Liver (tissue), 9 donors: Measurements from ENCODE around the gene OTOP3. TPM values are rescaled to one million over a fixed set of nuclear protein-coding genes. Genes with fewer than 3 reads are reported as not detected.
"Not testable (repeated sequence)": the region's sequence is repeated elsewhere in the genome, so short reads cannot be mapped to it uniquely, and the experiment has no call there.

Experiments used
- DNase-seq: peaks from one replicate; pipeline ENCODE4 v3.0.0-alpha.2; 2017; ENCODE audit warnings: low spot score
- H3K27ac ChIP-seq, 2 donors: one replicate each; pipeline ENCODE4 v1.7.0; 2013; ENCODE audit warnings: inconsistent platforms in 2 of 2, low read length in 2 of 2, control low read depth in 1 of 2, low read depth in 1 of 2, mild to moderate bottlenecking in 1 of 2
- H3K27me3 ChIP-seq, 4 donors: one replicate each; pipeline versions ENCODE4 v1.6.1 to v1.7.0; 2013; ENCODE audit warnings: low read length in 3 of 4, inconsistent platforms in 1 of 4, mild to moderate bottlenecking in 1 of 4, moderate library complexity in 1 of 4; ENCODE audit not compliant: control insufficient read depth in 4 of 4, insufficient read depth in 4 of 4
- H3K36me3 ChIP-seq, 4 donors: one replicate each; pipeline versions ENCODE4 v1.6.1 to v1.7.0; 2013; ENCODE audit warnings: low read length in 3 of 4, mild to moderate bottlenecking in 3 of 4, low read depth in 1 of 4, moderate library complexity in 1 of 4; ENCODE audit not compliant: control insufficient read depth in 4 of 4, insufficient read depth in 3 of 4
- H3K4me1 ChIP-seq, 4 donors: one replicate each; pipeline versions ENCODE4 v1.6.1 to v1.7.0; 2013; ENCODE audit warnings: low read length in 3 of 4, mild to moderate bottlenecking in 3 of 4, moderate library complexity in 1 of 4; ENCODE audit not compliant: control insufficient read depth in 4 of 4, insufficient read depth in 4 of 4
- H3K4me3 ChIP-seq, 3 donors: one replicate each; pipeline versions ENCODE4 v1.6.1 to v1.7.0; 2013; ENCODE audit warnings: low read length in 3 of 3, control low read depth in 1 of 3, low read depth in 1 of 3, mild to moderate bottlenecking in 1 of 3
- H3K9ac ChIP-seq, 2 donors: one replicate each; pipeline ENCODE4 v1.7.0; 2013; ENCODE audit warnings: low read length in 2 of 2, mild to moderate bottlenecking in 2 of 2, moderate library complexity in 2 of 2, control low read depth in 1 of 2, low read depth in 1 of 2
- H3K9me3 ChIP-seq, 4 donors: one replicate each; pipeline versions ENCODE4 v1.6.1 to v1.7.0; 2013; ENCODE audit warnings: low read length in 3 of 4; ENCODE audit not compliant: control insufficient read depth in 4 of 4
- EGR1 ChIP-seq, 2 donors: IDR thresholded peaks; 2 replicates each; pipeline ENCODE4 v1.6.1; 2016 to 2018; ENCODE audit warnings: antibody characterized with exemption in 2 of 2, low read depth in 2 of 2
- FOXA1 ChIP-seq: IDR thresholded peaks from 2 replicates; pipeline ENCODE4 v1.6.1; 2016; ENCODE audit warnings: antibody characterized with exemption
- GABPA ChIP-seq, 2 donors: IDR thresholded peaks in 1 of 2; conservative IDR thresholded peaks in 1 of 2; 2 replicates each; pipeline ENCODE4 v1.6.1; 2016; ENCODE audit warnings: antibody characterized with exemption in 2 of 2, mild to moderate bottlenecking in 1 of 2, moderate library complexity in 1 of 2
- JUND ChIP-seq, 2 donors: IDR thresholded peaks; 2 replicates each; pipeline ENCODE4 v1.6.1; 2016; ENCODE audit warnings: antibody characterized with exemption in 2 of 2
- NR2F2 ChIP-seq: IDR thresholded peaks from 2 replicates; pipeline ENCODE4 v1.6.1; 2016; ENCODE audit warnings: antibody characterized with exemption
- SP1 ChIP-seq: IDR thresholded peaks from 2 replicates; pipeline ENCODE4 v1.6.1; 2018; ENCODE audit warnings: antibody characterized with exemption, mild to moderate bottlenecking
- WGBS: extraction: QIAGEN DNeasy Blood & Tissue Kit; methylation state at CpG from one replicate; pipeline ENCODE4 v1.1.7; 2013; 5-methylcytosine and 5-hydroxymethylcytosine counted together
- polyA plus RNA-seq, 2 donors: library from polyadenylated mRNA; stranded (reverse) in 1 of 2; unstranded in 1 of 2; fragments of 200-250 nt in 1 of 2; fragments of >200 nt in 1 of 2; fragmentation: Nextera tagmentation in 1 of 2; extraction: Ambion mirVana in 1 of 2; gene quantifications; one replicate each; pipeline versions ENCODE4 v1.2.1 to v1.2.3, GENCODE V29; 2013 to 2015
- total RNA-seq, 2 donors: library from RNA; depleted of rRNA; stranded (reverse); fragments of >200 nt; gene quantifications; one replicate each; pipeline ENCODE4 v1.2.3, GENCODE V29; 2014
- TF ChIP-seq, protein P1 (sequence below): IDR thresholded peaks from 2 replicates; pipeline ENCODE4 v1.6.1; 2016; ENCODE audit warnings: antibody characterized with exemption, mild to moderate bottlenecking
- TF ChIP-seq, protein P2 (sequence below): IDR thresholded peaks from 2 replicates; pipeline ENCODE4 v1.6.1; 2016; ENCODE audit warnings: antibody characterized with exemption
- donor health status: healthy.
- donor health status: healthy.
- donor health status: healthy.
- donor health status: healthy.
- donor health status: healthy.

OTOP3 gene
- total and polyA plus RNA-seq, 4 donors, result not detected

DNA sequence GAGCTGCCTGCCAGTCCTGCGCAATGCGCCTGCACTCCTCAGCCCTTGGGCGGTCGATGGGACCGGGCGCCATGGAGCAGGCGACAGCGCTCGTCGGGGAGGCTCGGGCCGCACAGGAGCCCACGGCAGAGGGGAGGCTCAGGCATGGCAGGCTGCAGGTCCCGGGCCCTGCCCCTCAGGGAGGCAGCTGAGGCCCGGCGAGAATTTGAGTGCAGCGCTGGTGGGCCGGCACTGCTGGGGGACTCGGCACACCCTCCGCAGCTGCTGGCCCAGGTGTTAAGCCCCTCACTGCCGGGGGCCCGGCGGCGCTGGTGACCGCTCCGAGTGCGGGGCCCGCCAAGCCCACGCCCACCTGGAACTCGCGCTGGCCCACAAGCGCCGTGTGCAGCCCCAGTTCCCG is 28.7 kb upstream of the OTOP3 start:
- no peaks in the 10 kb centered on the region for H3K9me3 ChIP-seq

DNA sequence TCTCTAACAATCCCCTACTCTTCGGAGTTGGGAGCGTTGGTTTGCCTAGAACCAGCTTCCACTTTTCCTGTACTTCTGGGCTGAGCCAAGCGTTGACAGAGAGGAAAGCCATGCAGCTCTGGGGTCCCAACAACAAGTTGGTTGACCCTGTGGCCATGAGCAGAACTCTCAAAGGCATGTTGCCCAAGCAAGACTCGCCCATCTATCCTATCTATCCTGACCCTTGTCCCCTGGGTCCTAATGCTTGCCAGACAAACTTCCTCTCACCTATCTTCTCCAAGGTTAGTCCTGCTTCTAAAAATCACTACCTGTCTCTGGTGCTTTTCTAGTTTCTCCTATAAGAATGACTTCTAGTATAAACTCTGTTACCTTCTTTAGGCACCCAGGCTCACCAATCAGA is 26.6 kb upstream of the OTOP3 start:
- 69% methylated on average over 4 of the region's 4 CpGs for WGBS
- H3K27me3 ChIP-seq, H3K27ac ChIP-seq, DNase-seq, H3K36me3 ChIP-seq, H3K4me1 ChIP-seq, H3K4me3 ChIP-seq, H3K9ac ChIP-seq, H3K9me3 ChIP-seq: not testable (repeated sequence)

More for the DNA sequence above, 28.7 kb upstream of the OTOP3 start:
- 94% methylated on average over 34 of the region's 34 CpGs for WGBS
- Histone ChIP-seq H3K27ac (no peak overlapping the region), H3K4me1 (no peaks in the 10 kb centered on the region), H3K36me3 (no peaks in the 10 kb centered on the region), H3K9ac (no peak overlapping the region), H3K27me3 (peaks cover 0 to 3% (median under 1%) of the 10 kb centered on the region in 4 donors), H3K4me3 (no peak overlapping the region)
- TF ChIP-seq NR2F2 (no peak), FOXA1 (no peak), GABPA (IDR thresholded peaks at IDR 0.05 in 1 of 2, conservative IDR thresholded peaks at IDR 0.05 in 1 of 2) (no peak), SP1 (no peak), JUND (IDR thresholded peaks at IDR 0.05) (no peak), EGR1 (IDR thresholded peaks at IDR 0.05; ENCODE audit: low read depth in 2 of 2) (no peak)
- TF ChIP-seq, protein P1, sequence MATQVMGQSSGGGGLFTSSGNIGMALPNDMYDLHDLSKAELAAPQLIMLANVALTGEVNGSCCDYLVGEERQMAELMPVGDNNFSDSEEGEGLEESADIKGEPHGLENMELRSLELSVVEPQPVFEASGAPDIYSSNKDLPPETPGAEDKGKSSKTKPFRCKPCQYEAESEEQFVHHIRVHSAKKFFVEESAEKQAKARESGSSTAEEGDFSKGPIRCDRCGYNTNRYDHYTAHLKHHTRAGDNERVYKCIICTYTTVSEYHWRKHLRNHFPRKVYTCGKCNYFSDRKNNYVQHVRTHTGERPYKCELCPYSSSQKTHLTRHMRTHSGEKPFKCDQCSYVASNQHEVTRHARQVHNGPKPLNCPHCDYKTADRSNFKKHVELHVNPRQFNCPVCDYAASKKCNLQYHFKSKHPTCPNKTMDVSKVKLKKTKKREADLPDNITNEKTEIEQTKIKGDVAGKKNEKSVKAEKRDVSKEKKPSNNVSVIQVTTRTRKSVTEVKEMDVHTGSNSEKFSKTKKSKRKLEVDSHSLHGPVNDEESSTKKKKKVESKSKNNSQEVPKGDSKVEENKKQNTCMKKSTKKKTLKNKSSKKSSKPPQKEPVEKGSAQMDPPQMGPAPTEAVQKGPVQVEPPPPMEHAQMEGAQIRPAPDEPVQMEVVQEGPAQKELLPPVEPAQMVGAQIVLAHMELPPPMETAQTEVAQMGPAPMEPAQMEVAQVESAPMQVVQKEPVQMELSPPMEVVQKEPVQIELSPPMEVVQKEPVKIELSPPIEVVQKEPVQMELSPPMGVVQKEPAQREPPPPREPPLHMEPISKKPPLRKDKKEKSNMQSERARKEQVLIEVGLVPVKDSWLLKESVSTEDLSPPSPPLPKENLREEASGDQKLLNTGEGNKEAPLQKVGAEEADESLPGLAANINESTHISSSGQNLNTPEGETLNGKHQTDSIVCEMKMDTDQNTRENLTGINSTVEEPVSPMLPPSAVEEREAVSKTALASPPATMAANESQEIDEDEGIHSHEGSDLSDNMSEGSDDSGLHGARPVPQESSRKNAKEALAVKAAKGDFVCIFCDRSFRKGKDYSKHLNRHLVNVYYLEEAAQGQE, result no peak
- TF ChIP-seq, protein P2, sequence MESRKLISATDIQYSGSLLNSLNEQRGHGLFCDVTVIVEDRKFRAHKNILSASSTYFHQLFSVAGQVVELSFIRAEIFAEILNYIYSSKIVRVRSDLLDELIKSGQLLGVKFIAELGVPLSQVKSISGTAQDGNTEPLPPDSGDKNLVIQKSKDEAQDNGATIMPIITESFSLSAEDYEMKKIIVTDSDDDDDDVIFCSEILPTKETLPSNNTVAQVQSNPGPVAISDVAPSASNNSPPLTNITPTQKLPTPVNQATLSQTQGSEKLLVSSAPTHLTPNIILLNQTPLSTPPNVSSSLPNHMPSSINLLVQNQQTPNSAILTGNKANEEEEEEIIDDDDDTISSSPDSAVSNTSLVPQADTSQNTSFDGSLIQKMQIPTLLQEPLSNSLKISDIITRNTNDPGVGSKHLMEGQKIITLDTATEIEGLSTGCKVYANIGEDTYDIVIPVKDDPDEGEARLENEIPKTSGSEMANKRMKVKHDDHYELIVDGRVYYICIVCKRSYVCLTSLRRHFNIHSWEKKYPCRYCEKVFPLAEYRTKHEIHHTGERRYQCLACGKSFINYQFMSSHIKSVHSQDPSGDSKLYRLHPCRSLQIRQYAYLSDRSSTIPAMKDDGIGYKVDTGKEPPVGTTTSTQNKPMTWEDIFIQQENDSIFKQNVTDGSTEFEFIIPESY, result no peak
- DNase-seq, result no peak

DNA sequence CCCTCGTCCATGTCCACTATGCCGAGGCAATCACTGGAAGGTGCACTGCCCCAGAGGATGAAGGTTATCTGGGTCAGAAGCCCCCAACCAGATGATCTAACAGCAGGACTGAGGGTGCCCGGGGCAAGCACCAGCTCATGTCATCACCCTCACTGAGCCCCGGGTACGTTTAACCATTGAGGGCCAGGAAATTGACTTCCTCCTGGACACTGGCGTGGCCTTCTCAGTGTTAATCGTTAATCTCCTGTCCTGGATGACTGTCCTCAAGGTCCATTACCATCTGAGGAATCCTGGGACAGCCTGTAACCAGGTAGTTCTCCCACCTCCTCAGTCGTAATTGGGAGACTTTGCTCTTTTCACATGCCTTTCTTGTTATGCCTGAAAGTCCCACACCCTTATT is 24.3 kb upstream of the OTOP3 start:
- H3K4me3 ChIP-seq, DNase-seq, H3K4me1 ChIP-seq, H3K9me3 ChIP-seq, H3K27me3 ChIP-seq, H3K9ac ChIP-seq, H3K36me3 ChIP-seq, H3K27ac ChIP-seq: not testable (repeated sequence)
- 68% methylated on average over 8 of the region's 8 CpGs for WGBS
